ENCODE data around the gene DGKQ.

GRCh38 chr4:951186-951585 is 22.2 kb downstream of the DGKQ start:
- TF ChIP-seq POLR2A (IDR thresholded peaks at IDR 0.05; ENCODE audit: low read depth, low read length) (no peak), TAF1 (IDR thresholded peaks at IDR 0.05; ENCODE audit: low read depth, low read length) (no peak)
